Effector CD8-positive, alpha-beta T cell (primary cell): ENCODE measurements around the gene MFAP3.

ENCODE experiments used
- DNase-seq: peaks from one replicate; lab custom pipeline; 2025; lab: John Stamatoyannopoulos, UW

MFAP3 gene

GRCh38 chr5:154092356-154093141 is 53.8 kb downstream of the MFAP3 start:
- DNase-seq: no peak

GRCh38 chr5:154093142-154093532 is 54.4 kb downstream of the MFAP3 start:
- DNase-seq: no peak

- no peak for DNase-seq
Measured at GRCh38 chr5:154095904-154096303, 57.1 kb downstream of the MFAP3 start.

GRCh38 chr5:154097031-154097430 is 58.3 kb downstream of the MFAP3 start:
- DNase-seq: no peak

GRCh38 chr5:154098465-154098864 is 59.7 kb downstream of the MFAP3 start:
- no peak for DNase-seq

- no peak for DNase-seq
Measured at GRCh38 chr5:154101184-154101583, 62.4 kb downstream of the MFAP3 start.

GRCh38 chr5:154103233-154103632 is 64.5 kb downstream of the MFAP3 start:
- DNase-seq: no peak
